ENCODE data around the gene ZDHHC14.

- TF ChIP-seq CTCF (IDR thresholded peaks at IDR 0.05; ENCODE audit: low read length) (no peak), EZH2 (optimal IDR thresholded peaks at IDR 0.05; ENCODE audit: low read depth, low read length) (no peak), EZH2phosphoT487 (IDR thresholded peaks at IDR 0.05; ENCODE audit: low read length) (no peak)
These were observed 264.3 kb downstream of the ZDHHC14 start for GRCh38 chr6:157645201-157645795.
